ENCODE data around the gene NEB.
"Not testable (repeated sequence)": the region's sequence is repeated elsewhere in the genome, so short reads cannot be mapped to it uniquely, and the experiment has no call there.

The NEB gene

GRCh38 chr2:151767536-151767935 is 33.3 kb upstream of the NEB start:
- FAIRE-seq = no peak
- no peak for TF ChIP-seq POLR2A (IDR thresholded peaks at IDR 0.05; ENCODE audit: low read depth, low read length)
- no peak for DNase-seq (ENCODE audit: insufficient read length, low spot score)

- FAIRE-seq (no peak), DNase-seq (ENCODE audit: insufficient read length, low spot score) (no peak)
- TF ChIP-seq POLR2A (IDR thresholded peaks at IDR 0.05; ENCODE audit: low read depth, low read length) = no peak
Measured at GRCh38 chr2:151766437-151767153, 32.3 kb upstream of the NEB start.

- no peak for TF ChIP-seq POLR2A (IDR thresholded peaks at IDR 0.05; ENCODE audit: low read depth, low read length)
- FAIRE-seq = no peak
- no peak for DNase-seq (ENCODE audit: insufficient read length, low spot score)
Measured at GRCh38 chr2:151765760-151766410, 31.6 kb upstream of the NEB start.

GRCh38 chr2:151762694-151763093 is 28.4 kb upstream of the NEB start:
- TF ChIP-seq POLR2A (IDR thresholded peaks at IDR 0.05; ENCODE audit: low read depth, low read length) = no peak
- DNase-seq (ENCODE audit: insufficient read length, low spot score) (no peak), FAIRE-seq (no peak)

GRCh38 chr2:151761687-151762086 is 27.4 kb upstream of the NEB start:
- FAIRE-seq = no peak
- DNase-seq (ENCODE audit: insufficient read length, low spot score) = no peak

GRCh38 chr2:151761193-151761592 is 26.9 kb upstream of the NEB start:
- TF ChIP-seq POLR2A (IDR thresholded peaks at IDR 0.05; ENCODE audit: low read depth, low read length) = no peak
- FAIRE-seq (no peak), DNase-seq (ENCODE audit: insufficient read length, low spot score) (no peak)

More at GRCh38 chr2:151761687-151762086, 27.4 kb upstream of the NEB start:
- no peak for TF ChIP-seq POLR2A (IDR thresholded peaks at IDR 0.05; ENCODE audit: low read depth, low read length)

- FAIRE-seq (no peak), DNase-seq (ENCODE audit: insufficient read length, low spot score) (no peak)
- TF ChIP-seq POLR2A (IDR thresholded peaks at IDR 0.05; ENCODE audit: low read depth, low read length) = no peak
Measured at GRCh38 chr2:151760139-151760650, 25.9 kb upstream of the NEB start.

GRCh38 chr2:151758744-151759143 is 24.5 kb upstream of the NEB start:
- TF ChIP-seq POLR2A (IDR thresholded peaks at IDR 0.05; ENCODE audit: low read depth, low read length) = no peak
- FAIRE-seq (no peak), DNase-seq (ENCODE audit: insufficient read length, low spot score) (no peak)

- DNase-seq (ENCODE audit: insufficient read length, low spot score) (no peak), FAIRE-seq (no peak)
- no peak for TF ChIP-seq POLR2A (IDR thresholded peaks at IDR 0.05; ENCODE audit: low read depth, low read length)
Measured at GRCh38 chr2:151757861-151758260, 23.6 kb upstream of the NEB start.

GRCh38 chr2:151756820-151757219 is 22.5 kb upstream of the NEB start:
- no peak for TF ChIP-seq POLR2A (IDR thresholded peaks at IDR 0.05; ENCODE audit: low read depth, low read length)
- no peak for DNase-seq (ENCODE audit: insufficient read length, low spot score)
- FAIRE-seq = no peak

- DNase-seq (ENCODE audit: insufficient read length, low spot score) (no peak), FAIRE-seq (no peak)
- TF ChIP-seq POLR2A (IDR thresholded peaks at IDR 0.05; ENCODE audit: low read depth, low read length) = no peak
Measured at GRCh38 chr2:151754253-151754897, 20.1 kb upstream of the NEB start.

GRCh38 chr2:151753540-151753939 is 19.3 kb upstream of the NEB start:
- no peak for TF ChIP-seq POLR2A (IDR thresholded peaks at IDR 0.05; ENCODE audit: low read depth, low read length)
- no peak for FAIRE-seq
- no peak for DNase-seq (ENCODE audit: insufficient read length, low spot score)

- not testable (repeated sequence) for DNase-seq (ENCODE audit: insufficient read length, low spot score); FAIRE-seq
Measured at GRCh38 chr2:151745261-151745660, 11.0 kb upstream of the NEB start.

- no peak for TF ChIP-seq POLR2A (IDR thresholded peaks at IDR 0.05; ENCODE audit: low read depth, low read length)
- FAIRE-seq = no peak
- DNase-seq (ENCODE audit: insufficient read length, low spot score) = peak; percentile 6
Measured at GRCh38 chr2:151730262-151730975, 3.9 kb downstream of the NEB start.

Measured in H54 (cell line).